DND-41 (cell line): ENCODE results near the gene SNX25.

Experiments
- CTCF ChIP-seq: IDR thresholded peaks from 2 replicates; pipeline ENCODE4 v1.5.1; 2012; ENCODE audit warnings: borderline replicate concordance, low read length, moderate library complexity, mild to moderate bottlenecking; ENCODE audit not compliant: poor library complexity, severe bottlenecking; ENCODE audit errors: extremely low read depth
- EZH2 ChIP-seq: IDR thresholded peaks from 3 replicates; pipeline ENCODE4 v1.6.1; 2012; ENCODE audit warnings: borderline replicate concordance, low read depth, mild to moderate bottlenecking, moderate library complexity, low read length, inconsistent platforms; ENCODE audit not compliant: severe bottlenecking

GRCh38 chr4:185387957-185388356 lies 178.6 kb downstream of the SNX25 start:
- TF ChIP-seq CTCF = no peak
- TF ChIP-seq EZH2 = no peak
